ENCODE results near the gene TBC1D14. TPM values are rescaled to one million over a fixed set of nuclear protein-coding genes. Genes with fewer than 3 reads are reported as not detected.
A peak's percentile ranks its signal among the peaks of the same experiment; 100 is the strongest.

TBC1D14 gene
- total RNA-seq, 1 donor: 39.4 TPM

DNA sequence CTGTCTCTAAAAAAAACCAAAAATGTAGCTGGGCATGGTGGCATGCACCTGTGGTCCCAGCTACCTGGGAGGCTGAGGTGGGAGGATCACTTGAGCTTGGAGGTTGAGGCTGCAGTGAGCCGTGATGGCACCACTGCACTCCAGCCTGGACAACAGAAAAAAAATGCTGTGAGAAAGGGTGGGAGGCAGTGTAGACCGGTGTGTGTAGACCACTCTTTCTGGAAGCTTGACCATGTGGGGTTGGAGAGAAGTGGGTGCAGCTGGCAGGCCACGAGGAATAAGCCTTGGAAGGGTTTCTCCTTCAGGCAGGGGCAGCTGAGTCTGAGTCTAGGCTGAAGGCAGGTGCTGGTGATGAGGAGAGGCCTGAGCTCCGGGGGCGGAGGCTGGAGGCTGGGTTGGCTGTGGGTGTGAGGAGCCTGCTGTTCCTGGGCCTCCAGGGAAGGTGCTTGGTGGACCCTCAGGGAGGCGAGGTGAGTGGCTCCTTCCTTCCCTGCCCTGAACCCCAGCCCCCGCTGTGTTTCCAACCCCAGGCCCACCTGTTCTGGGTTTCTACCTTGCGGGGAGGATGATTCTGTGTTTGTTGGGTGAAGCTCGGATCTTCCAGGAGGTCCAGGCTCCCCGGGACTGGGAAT lies 9.3 kb upstream of the TBC1D14 start:
- Histone ChIP-seq H3K4me2 (ENCODE audit: insufficient read depth, low read length) (no peak overlapping the region), H4K20me1 (ENCODE audit: insufficient read depth, low read length) (no peaks in the 10 kb centered on the region), H3K4me1 (ENCODE audit: insufficient read depth, low read length) (no peaks in the 10 kb centered on the region), H3K27ac (ENCODE audit: low read depth, low read length) (no peak overlapping the region), H3K27me3 (ENCODE audit: insufficient read depth, low read length) (no peaks in the 10 kb centered on the region), H3K4me3 (ENCODE audit: insufficient read depth, low read length) (no peak overlapping the region), H3K79me2 (ENCODE audit: insufficient read depth, low read length) (no peaks in the 10 kb centered on the region), H3K36me3 (ENCODE audit: insufficient read depth, low read length) (no peaks in the 10 kb centered on the region), H3K9me3 (ENCODE audit: low read depth, low read length) (no peaks in the 10 kb centered on the region), H2AFZ (ENCODE audit: low read length) (no peak overlapping the region)
- TF ChIP-seq, protein P1, sequence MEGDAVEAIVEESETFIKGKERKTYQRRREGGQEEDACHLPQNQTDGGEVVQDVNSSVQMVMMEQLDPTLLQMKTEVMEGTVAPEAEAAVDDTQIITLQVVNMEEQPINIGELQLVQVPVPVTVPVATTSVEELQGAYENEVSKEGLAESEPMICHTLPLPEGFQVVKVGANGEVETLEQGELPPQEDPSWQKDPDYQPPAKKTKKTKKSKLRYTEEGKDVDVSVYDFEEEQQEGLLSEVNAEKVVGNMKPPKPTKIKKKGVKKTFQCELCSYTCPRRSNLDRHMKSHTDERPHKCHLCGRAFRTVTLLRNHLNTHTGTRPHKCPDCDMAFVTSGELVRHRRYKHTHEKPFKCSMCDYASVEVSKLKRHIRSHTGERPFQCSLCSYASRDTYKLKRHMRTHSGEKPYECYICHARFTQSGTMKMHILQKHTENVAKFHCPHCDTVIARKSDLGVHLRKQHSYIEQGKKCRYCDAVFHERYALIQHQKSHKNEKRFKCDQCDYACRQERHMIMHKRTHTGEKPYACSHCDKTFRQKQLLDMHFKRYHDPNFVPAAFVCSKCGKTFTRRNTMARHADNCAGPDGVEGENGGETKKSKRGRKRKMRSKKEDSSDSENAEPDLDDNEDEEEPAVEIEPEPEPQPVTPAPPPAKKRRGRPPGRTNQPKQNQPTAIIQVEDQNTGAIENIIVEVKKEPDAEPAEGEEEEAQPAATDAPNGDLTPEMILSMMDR (IDR thresholded peaks at IDR 0.05; ENCODE audit: extremely low read depth, low read depth, low read length): no peak
- no peak for DNase-seq (ENCODE audit: insufficient read length, low spot score, missing footprints)

DNA sequence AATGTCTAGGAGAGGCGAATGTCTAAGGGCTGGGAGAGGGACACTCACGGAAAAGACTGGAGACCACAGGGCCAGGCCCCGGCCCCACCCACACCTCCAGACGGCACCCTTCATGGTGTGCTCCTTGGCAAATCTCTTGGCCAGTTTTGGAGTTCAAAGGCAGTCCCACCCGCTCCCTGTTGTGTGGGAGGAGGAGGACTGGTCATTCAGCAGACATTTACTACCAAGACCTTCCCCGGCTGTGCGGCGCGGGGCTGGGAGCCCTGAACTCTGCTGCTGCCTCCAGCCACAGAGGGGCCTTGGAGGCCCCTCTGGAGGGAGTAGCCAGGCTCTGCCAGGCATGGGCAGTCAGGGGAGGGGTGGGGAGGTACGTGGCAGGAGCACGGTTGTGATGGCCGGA lies 8.7 kb upstream of the TBC1D14 start:
- Histone ChIP-seq H3K79me2 (ENCODE audit: insufficient read depth, low read length) (no peaks in the 10 kb centered on the region), H3K4me2 (ENCODE audit: insufficient read depth, low read length) (no peak overlapping the region), H4K20me1 (ENCODE audit: insufficient read depth, low read length) (no peaks in the 10 kb centered on the region), H2AFZ (ENCODE audit: low read length) (no peak overlapping the region), H3K36me3 (ENCODE audit: insufficient read depth, low read length) (no peaks in the 10 kb centered on the region), H3K9me3 (ENCODE audit: low read depth, low read length) (no peaks in the 10 kb centered on the region), H3K4me3 (ENCODE audit: insufficient read depth, low read length) (no peak overlapping the region), H3K27ac (ENCODE audit: low read depth, low read length) (no peak overlapping the region), H3K4me1 (ENCODE audit: insufficient read depth, low read length) (no peaks in the 10 kb centered on the region), H3K27me3 (ENCODE audit: insufficient read depth, low read length) (peaks cover 4% of the 10 kb centered on the region)
- peak; percentile 85 for DNase-seq (ENCODE audit: insufficient read length, low spot score, missing footprints)
- TF ChIP-seq, protein P1 (IDR thresholded peaks at IDR 0.05; ENCODE audit: extremely low read depth, low read depth, low read length): no peak

DNA sequence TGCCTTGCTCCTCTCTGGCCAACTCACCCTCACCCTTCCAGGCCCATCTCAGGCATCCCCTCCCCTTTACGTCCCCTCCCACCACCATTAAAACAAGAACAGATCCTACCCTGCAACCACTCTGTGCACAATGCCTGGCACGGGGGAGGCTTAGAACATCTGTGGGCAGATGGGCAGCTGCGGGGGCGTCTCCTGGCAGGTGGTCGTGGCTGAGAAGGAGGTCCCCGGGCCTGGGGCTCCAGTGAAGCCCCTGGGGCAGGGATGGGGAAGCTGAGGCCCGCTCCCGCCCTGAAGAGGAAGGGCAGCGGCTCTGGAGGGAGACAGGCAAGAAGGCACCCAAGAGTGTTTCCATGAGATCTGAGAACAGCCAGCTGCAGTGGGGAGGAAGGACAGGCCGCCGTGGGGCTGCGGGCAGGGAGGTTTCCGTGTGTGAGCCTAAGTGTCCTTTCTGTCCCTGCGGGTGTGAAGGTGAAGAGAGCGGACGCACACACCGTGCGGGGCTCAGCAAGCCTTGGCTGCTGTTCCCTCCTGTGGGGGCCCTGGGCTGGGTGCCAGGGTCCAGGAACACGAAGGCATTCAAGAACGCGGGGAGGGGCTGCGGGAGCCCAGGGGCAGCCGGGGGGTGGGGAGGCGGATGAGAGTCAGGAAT lies 7.8 kb upstream of the TBC1D14 start:
- Histone ChIP-seq H3K4me3 (ENCODE audit: insufficient read depth, low read length) (no peak overlapping the region), H2AFZ (ENCODE audit: low read length) (no peak overlapping the region), H3K79me2 (ENCODE audit: insufficient read depth, low read length) (no peaks in the 10 kb centered on the region), H3K27me3 (ENCODE audit: insufficient read depth, low read length) (peaks cover 11% of the 10 kb centered on the region), H3K4me2 (ENCODE audit: insufficient read depth, low read length) (no peak overlapping the region), H4K20me1 (ENCODE audit: insufficient read depth, low read length) (no peaks in the 10 kb centered on the region), H3K4me1 (ENCODE audit: insufficient read depth, low read length) (no peaks in the 10 kb centered on the region), H3K36me3 (ENCODE audit: insufficient read depth, low read length) (no peaks in the 10 kb centered on the region), H3K27ac (ENCODE audit: low read depth, low read length) (no peak overlapping the region), H3K9me3 (ENCODE audit: low read depth, low read length) (no peaks in the 10 kb centered on the region)
- DNase-seq (ENCODE audit: insufficient read length, low spot score, missing footprints): peak; percentile 70
- TF ChIP-seq, protein P1 (IDR thresholded peaks at IDR 0.05; ENCODE audit: extremely low read depth, low read depth, low read length): no peak

DNA sequence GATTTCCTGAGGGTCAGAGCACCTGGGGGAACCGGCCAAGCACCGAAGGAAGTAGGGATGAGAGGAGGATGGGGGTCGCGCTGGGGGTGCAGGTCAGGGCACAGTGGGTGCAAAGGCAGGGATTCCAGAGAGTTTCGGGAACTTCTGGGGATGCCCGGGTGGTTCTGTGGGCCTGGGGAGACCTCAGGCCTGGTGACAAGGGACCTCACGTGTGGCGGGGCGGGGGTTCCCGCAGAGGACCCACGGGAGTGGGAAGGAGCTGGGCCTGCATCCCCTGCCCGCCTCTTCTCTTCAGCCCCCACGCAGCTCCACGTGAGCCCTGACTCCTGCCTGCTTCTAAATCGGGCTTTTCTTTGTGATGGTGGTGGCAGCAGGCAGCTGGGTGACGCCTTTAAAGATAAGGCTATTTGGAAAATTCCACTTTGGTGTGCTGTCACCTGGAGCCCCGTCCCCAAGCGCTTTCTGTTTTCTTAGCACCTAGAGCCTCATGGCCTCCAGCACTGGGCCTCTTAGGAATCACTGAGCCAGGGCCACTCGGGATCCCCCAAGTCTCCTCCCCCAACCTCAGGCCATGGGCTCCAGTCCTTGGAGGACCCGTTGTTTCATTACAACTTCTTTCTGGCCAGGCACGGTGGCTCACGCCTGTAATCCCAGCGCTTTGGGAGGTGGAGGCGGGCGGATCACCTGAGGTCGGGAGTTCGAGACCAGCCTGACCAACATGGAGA lies 7.1 kb upstream of the TBC1D14 start:
- Histone ChIP-seq H3K36me3 (ENCODE audit: insufficient read depth, low read length) (no peaks in the 10 kb centered on the region), H3K4me3 (ENCODE audit: insufficient read depth, low read length) (no peak overlapping the region), H3K27me3 (ENCODE audit: insufficient read depth, low read length) (peaks cover 18% of the 10 kb centered on the region), H3K79me2 (ENCODE audit: insufficient read depth, low read length) (no peaks in the 10 kb centered on the region), H2AFZ (ENCODE audit: low read length) (no peak overlapping the region), H4K20me1 (ENCODE audit: insufficient read depth, low read length) (no peaks in the 10 kb centered on the region), H3K9me3 (ENCODE audit: low read depth, low read length) (no peaks in the 10 kb centered on the region), H3K4me1 (ENCODE audit: insufficient read depth, low read length) (peaks cover 3% of the 10 kb centered on the region), H3K4me2 (ENCODE audit: insufficient read depth, low read length) (no peak overlapping the region), H3K27ac (ENCODE audit: low read depth, low read length) (no peak overlapping the region)
- TF ChIP-seq, protein P1 (IDR thresholded peaks at IDR 0.05; ENCODE audit: extremely low read depth, low read depth, low read length): no peak
- no peak for DNase-seq (ENCODE audit: insufficient read length, low spot score, missing footprints)

All from osteoblast (primary cell).